Smooth muscle cell of bladder (primary cell): ENCODE results near the gene TBC1D2. TPM values are rescaled to one million over a fixed set of nuclear protein-coding genes. Genes with fewer than 3 reads are reported as not detected.

Source experiments
- total RNA-seq: library from RNA; depleted of rRNA; stranded (reverse); fragments of >200 nt; gene quantifications from 2 replicates; pipeline ENCODE4 v1.2.3, GENCODE V29; 2014

Gene TBC1D2
- 12.7 and 13.5 TPM in 2 replicates for total RNA-seq

GRCh38 chr9:98255578-98256296 is at the start of gene TBC1D2:
Gene TBC1D2 (minus strand): TSS chr9:98255649. CDS start chr9:98255541, 108 bp downstream.

DNA sequence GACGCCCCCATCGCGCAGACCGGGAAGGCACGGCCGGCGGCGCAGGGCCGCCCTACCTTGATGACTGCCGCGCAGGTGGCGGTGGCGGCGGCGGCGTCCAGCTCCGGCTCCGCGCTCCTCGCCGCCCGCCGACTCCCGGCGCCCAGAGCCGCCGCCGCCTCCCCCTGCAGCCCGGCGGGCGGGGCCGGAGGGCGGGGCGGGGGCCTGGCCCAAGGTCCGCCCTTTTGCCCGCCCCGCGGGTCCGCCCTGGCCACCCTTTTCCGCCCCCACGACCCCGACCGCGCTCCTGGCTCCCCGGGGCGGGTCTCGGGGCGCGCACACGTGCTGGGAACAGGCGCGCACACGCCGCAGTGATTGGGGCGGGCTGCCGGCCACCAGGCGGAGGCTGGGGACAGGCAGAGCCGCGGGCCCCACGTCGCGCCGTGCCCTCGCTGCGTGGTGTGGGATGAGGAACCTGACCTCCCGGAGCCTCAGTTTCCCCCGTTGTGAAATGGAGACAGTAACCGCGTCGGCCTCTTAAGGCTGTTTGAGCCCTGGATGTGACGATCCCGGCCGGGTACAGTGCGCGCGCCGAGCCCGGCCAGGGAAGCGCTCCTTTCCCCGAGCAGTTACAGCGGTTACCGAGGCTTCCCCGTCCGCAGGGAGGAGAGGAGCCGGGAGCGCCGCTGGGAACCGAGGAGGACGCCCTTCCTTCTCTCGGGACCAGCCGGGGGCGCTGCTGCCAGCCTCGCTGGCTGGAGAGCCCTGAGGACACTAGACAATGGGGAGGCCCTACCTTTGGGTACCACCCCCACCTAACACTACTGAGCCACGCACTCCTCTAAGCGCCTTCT is 62.7 kb downstream of the TBC1D2 start, which contains the start of gene CORO2A:
Gene CORO2A, minus strand, starts transcription at position 135 of the 833 bp plus-strand sequence. CDS start 34,977 bp downstream, outside the sequence.

Other genes starting within 250 kb of the TBC1D2 start
- 83.2 and 102 TPM in 2 replicates for gene NANS, start 198.9 kb downstream of the TBC1D2 start, total RNA-seq
- 1.8 and 2.6 TPM in 2 replicates for gene TRIM14, start 136.4 kb downstream of the TBC1D2 start, total RNA-seq
- 0.28 and 0.57 TPM in 2 replicates for gene CORO2A, start 63.0 kb downstream of the TBC1D2 start, total RNA-seq